Measurements from ENCODE around the gene FBLN1.

Gene FBLN1

GRCh38 chr22:45529971-45530575, 27.4 kb downstream of the FBLN1 start:
- no peak overlapping the region for H3K27ac ChIP-seq
- TF ChIP-seq, protein P1, sequence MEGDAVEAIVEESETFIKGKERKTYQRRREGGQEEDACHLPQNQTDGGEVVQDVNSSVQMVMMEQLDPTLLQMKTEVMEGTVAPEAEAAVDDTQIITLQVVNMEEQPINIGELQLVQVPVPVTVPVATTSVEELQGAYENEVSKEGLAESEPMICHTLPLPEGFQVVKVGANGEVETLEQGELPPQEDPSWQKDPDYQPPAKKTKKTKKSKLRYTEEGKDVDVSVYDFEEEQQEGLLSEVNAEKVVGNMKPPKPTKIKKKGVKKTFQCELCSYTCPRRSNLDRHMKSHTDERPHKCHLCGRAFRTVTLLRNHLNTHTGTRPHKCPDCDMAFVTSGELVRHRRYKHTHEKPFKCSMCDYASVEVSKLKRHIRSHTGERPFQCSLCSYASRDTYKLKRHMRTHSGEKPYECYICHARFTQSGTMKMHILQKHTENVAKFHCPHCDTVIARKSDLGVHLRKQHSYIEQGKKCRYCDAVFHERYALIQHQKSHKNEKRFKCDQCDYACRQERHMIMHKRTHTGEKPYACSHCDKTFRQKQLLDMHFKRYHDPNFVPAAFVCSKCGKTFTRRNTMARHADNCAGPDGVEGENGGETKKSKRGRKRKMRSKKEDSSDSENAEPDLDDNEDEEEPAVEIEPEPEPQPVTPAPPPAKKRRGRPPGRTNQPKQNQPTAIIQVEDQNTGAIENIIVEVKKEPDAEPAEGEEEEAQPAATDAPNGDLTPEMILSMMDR (IDR thresholded peaks at IDR 0.05) = no peak
- TF ChIP-seq ZFX (IDR thresholded peaks at IDR 0.05; ENCODE audit: borderline replicate concordance) = no peak

DNA sequence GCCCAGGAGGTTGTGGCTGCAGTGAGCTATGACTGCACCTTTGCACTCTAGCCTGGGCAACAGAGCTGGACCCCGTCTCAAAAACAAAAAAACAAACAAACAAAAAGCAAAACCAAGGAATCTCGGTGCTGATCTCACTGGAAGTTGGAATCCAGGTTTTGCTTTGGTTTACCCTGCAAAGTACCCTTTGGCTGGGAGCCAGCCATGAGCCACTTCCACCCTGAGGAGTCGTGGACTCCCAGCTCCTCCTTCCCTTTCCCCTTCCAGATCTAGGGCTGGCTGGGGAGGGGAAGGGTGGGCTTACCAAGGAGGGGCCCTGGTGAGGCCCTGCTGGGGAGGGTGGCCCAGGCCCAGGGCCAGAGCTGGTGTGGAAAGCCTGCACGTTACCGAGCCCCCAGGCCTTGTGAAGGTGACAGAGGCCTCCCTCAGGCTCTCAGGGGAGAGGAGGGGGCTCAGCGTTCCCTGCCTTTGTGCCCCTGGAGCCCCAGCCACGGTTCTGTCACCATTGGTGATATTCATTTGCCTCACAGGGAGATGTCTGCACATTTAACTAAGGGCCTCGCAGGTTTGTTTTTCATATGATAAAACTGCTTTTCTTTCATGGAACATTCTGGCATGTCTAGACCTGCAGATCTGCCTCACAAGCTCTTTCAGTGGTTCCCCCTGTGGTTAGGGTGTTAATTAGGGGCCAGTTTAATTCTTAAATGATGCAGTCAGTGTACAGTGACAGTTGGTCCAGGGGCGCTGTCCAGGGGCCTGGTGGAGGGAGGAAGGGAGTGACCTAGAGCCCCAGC, 29.0 kb downstream of the FBLN1 start:
- no peak overlapping the region for H3K27ac ChIP-seq
- TF ChIP-seq ZFX (IDR thresholded peaks at IDR 0.05; ENCODE audit: borderline replicate concordance) = no peak

- no peak overlapping the region for H3K27ac ChIP-seq
- no peak for TF ChIP-seq ZFX (IDR thresholded peaks at IDR 0.05; ENCODE audit: borderline replicate concordance)
- TF ChIP-seq, protein P1 (IDR thresholded peaks at IDR 0.05) = no peak
Observed at GRCh38 chr22:45532235-45532631, 29.6 kb downstream of the FBLN1 start.

GRCh38 chr22:45533703-45534102, 31.0 kb downstream of the FBLN1 start:
- no peak overlapping the region for H3K27ac ChIP-seq
- TF ChIP-seq ZFX (IDR thresholded peaks at IDR 0.05; ENCODE audit: borderline replicate concordance) = no peak
- TF ChIP-seq, protein P1 (IDR thresholded peaks at IDR 0.05) = no peak

DNA sequence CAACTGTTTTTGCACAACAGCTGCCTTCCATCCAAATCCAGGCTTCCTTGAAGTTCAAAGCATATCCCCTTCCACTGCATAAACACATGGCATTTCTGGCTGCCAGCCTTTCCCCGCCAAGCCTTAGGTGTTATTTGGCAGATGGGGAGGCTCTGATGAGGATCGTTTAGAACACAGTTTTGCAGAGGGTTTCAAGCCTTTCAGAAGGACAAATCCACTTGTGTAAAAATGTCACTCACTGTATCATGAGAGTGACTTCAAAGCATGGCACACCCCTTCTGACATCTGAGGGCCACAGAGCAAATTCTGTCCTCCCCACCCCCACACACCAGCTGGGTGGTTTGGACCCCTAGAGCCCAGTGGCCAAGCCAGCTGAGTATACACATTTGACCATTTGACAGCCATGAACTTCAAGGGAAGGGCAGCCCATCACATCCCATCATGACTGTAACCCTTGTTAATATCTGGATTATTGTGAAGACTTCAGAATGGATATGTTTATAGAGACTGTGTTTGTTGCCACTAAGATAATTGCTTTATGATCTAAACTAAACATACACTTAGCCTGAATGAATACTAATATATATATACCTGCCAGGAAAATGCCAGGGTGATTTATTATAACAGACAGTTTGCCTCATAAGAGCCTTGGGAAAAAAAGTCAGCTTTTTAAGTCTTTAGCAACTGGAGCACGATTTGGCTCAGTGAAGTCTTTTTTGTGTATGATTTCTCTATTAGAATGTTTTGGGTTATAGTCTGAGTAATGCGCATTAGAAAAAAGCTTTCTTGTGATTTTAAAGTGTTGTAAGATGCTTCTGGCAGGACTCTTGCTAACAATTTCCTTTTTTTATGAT, 31.9 kb downstream of the FBLN1 start:
- peak overlapping the region; percentile 34 for H3K27ac ChIP-seq
- TF ChIP-seq ZFX (IDR thresholded peaks at IDR 0.05; ENCODE audit: borderline replicate concordance) = no peak
- TF ChIP-seq, protein P1 (IDR thresholded peaks at IDR 0.05) = no peak

DNA sequence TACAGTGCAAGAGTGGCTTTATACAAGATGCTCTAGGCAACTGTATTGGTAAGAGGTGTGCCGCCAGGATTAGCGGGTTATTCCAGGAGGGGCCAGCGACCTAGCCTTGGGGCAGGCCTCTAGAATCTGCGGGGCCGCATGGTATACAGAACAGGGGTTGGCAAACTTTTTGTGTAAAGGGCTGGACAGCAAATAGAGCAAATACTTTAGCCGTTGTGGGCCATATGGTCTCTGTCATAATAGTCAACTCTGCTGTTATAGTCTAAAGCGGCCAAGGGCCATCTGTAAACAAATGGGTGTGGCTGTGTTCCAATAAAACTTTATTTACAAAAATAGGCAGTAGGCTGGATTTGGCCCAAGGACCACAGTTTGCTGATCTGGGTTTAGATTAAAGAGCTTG, 32.6 kb downstream of the FBLN1 start:
- H3K27ac ChIP-seq = peak overlapping the region; percentile 34

DNA sequence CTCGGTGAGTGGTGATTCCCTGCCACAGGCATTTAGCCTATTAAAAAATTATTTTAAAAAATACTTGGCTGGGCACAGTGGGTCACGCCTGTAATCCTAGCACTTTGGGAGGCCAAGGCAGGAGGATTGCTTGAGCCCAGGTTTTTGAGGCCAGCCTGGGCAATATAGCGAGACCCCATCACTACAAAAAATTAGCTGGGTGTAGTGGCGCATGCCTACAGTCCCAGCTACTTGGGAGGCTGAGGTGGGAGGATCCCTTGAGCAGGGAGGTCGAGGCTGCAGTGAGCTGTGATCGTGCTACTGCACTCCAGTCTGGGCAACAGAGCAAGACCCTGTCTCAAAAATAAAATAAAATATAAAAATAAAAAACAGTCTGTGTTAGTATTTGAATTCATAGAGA, 33.2 kb downstream of the FBLN1 start:
- peak overlapping the region; percentile 34 for H3K27ac ChIP-seq

More for the DNA sequence above, 32.6 kb downstream of the FBLN1 start:
- TF ChIP-seq ZFX (IDR thresholded peaks at IDR 0.05; ENCODE audit: borderline replicate concordance) = no peak
- TF ChIP-seq, protein P1 (IDR thresholded peaks at IDR 0.05) = no peak

DNA sequence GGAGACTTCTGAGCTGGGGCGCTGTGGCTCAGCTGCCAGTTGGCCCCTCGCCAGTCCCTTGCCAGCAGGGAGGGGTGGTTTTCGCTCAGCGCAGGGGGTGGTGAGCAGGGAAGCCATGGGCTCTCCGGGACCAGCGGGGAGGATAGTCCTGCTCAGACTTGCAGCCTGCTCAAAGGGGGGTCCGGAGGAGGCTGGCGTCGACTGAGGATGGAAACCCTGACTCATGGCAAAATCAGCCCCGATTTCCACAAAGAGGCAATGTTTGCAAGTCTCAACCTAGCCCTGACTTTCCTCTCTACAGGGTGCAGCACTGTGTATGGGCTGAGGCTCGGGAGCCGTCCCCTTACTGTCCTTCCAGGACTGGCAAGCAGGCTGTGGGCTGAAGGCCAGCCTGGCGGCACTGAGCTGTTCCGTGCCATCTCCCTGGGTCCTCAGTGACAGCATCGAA, 35.1 kb downstream of the FBLN1 start:
- no peak overlapping the region for H3K27ac ChIP-seq

More for the DNA sequence above, 35.1 kb downstream of the FBLN1 start:
- TF ChIP-seq, protein P1 (IDR thresholded peaks at IDR 0.05) = no peak
- no peak for TF ChIP-seq ZFX (IDR thresholded peaks at IDR 0.05; ENCODE audit: borderline replicate concordance)
